ENCODE measurements around the gene FAM217A.
"Not testable (repeated sequence)": the region's sequence is repeated elsewhere in the genome, so short reads cannot be mapped to it uniquely, and the experiment has no call there.

FAM217A gene

DNA sequence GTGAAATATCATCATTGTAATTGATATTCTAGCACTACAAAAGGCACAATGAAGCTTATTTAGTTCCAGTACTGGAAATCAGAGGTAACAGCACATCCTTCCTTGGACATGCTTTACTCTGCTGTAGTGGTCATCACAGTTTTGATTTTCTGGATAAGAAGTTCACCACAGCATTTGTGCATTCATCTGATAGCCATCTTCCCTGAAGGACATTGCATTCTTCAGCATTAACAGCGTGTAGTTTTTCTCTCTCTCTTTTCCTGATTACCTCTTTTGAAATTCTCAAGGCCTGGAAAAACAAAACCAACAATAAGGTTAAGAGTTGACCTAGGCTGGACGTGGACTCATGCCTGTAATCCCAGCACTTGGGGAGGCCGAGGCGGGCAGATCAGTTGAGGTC, 36.8 kb upstream of the FAM217A start:
- H3K27me3 ChIP-seq (replicated peaks; ENCODE audit: control insufficient read depth, insufficient read depth, low read length), result no peaks in the 10 kb centered on the region
- TF ChIP-seq, protein P1, sequence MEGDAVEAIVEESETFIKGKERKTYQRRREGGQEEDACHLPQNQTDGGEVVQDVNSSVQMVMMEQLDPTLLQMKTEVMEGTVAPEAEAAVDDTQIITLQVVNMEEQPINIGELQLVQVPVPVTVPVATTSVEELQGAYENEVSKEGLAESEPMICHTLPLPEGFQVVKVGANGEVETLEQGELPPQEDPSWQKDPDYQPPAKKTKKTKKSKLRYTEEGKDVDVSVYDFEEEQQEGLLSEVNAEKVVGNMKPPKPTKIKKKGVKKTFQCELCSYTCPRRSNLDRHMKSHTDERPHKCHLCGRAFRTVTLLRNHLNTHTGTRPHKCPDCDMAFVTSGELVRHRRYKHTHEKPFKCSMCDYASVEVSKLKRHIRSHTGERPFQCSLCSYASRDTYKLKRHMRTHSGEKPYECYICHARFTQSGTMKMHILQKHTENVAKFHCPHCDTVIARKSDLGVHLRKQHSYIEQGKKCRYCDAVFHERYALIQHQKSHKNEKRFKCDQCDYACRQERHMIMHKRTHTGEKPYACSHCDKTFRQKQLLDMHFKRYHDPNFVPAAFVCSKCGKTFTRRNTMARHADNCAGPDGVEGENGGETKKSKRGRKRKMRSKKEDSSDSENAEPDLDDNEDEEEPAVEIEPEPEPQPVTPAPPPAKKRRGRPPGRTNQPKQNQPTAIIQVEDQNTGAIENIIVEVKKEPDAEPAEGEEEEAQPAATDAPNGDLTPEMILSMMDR (IDR thresholded peaks at IDR 0.05; ENCODE audit: insufficient read depth, low read length, poor library complexity, severe bottlenecking), result no peak
- DNase-seq (ENCODE audit: extremely low read depth, insufficient read length), result no peak
- no peaks in the 10 kb centered on the region; the same call in none of the 2 replicates for H3K36me3 ChIP-seq (ENCODE audit: control insufficient read depth, insufficient read depth, low read length)
- no peak overlapping the region for H3K4me3 ChIP-seq (replicated peaks; ENCODE audit: low read depth, low read length)

DNA sequence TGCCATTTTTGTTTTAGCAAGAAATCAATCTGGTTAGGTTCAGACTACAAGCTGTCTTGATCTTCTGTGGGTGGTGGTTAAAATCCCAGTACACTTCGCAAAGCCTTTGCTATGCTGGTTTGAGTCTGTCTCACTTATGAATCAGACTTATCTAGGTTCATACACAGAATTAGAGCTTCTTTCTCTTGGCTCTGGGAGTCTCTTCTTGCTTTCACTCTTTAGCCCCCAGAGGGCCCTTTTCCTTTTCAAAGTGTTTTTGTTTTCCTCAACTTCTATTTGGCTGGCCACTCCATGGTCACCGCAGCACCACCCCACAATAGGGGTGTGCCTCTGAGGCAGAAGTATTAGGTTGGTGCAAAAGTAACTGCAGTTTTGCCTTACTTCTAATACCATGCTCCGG, 35.2 kb upstream of the FAM217A start:
- H3K27me3 ChIP-seq (replicated peaks; ENCODE audit: control insufficient read depth, insufficient read depth, low read length), result no peaks in the 10 kb centered on the region
- DNase-seq (ENCODE audit: extremely low read depth, insufficient read length), result no peak

DNA sequence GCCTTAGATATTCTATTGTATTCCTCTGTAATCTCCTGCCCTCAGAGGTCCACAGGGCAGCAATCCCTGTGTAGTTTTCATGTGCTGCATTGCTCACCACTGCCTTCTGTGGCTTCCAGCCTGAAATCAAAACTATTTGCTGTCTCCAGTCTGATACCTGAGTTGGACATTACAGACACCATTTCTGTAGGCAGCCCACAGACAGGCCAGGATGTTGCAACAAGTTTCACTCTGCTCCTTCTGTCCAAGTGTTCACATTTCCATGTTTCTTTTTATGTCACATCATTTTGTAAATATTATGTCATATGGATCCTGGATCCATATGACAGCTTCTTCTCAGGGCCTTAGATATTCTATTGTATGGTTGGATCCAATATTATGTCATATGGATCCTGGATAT, 34.7 kb upstream of the FAM217A start:
- TF ChIP-seq, protein P1 (IDR thresholded peaks at IDR 0.05; ENCODE audit: insufficient read depth, low read length, poor library complexity, severe bottlenecking), result no peak
- no peaks in the 10 kb centered on the region for H3K27me3 ChIP-seq (replicated peaks; ENCODE audit: control insufficient read depth, insufficient read depth, low read length)
- H3K36me3 ChIP-seq (ENCODE audit: control insufficient read depth, insufficient read depth, low read length), result no peaks in the 10 kb centered on the region; the same call in none of the 2 replicates
- DNase-seq (ENCODE audit: extremely low read depth, insufficient read length), result no peak
- H3K4me3 ChIP-seq (replicated peaks; ENCODE audit: low read depth, low read length), result no peak overlapping the region

More for the DNA sequence above, 35.2 kb upstream of the FAM217A start:
- no peak overlapping the region for H3K4me3 ChIP-seq (replicated peaks; ENCODE audit: low read depth, low read length)
- H3K36me3 ChIP-seq (ENCODE audit: control insufficient read depth, insufficient read depth, low read length), result no peaks in the 10 kb centered on the region; the same call in none of the 2 replicates
- TF ChIP-seq, protein P1 (IDR thresholded peaks at IDR 0.05; ENCODE audit: insufficient read depth, low read length, poor library complexity, severe bottlenecking), result no peak

DNA sequence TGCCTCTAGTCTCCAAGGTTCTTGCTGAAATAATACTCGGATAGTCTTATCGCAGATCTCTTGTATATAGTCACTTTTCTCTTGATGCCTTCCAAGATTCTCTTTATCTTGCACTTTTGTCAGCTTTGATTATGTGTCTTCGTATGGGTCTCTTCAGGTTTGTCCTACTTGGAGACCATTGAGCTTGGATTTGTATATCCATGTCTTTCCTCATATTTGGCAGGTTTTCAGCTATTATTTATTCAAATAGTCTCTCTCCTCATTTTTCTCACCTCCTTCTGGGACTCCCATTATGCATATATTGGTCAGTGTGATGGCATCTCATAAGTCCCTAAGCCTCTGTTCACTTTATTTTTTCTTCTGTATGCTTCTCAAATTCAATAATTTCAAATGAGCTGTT, 33.4 kb upstream of the FAM217A start:
- H3K27me3 ChIP-seq (replicated peaks; ENCODE audit: control insufficient read depth, insufficient read depth, low read length), result no peaks in the 10 kb centered on the region
- no peaks in the 10 kb centered on the region; the same call in none of the 2 replicates for H3K36me3 ChIP-seq (ENCODE audit: control insufficient read depth, insufficient read depth, low read length)
- no peak overlapping the region for H3K4me3 ChIP-seq (replicated peaks; ENCODE audit: low read depth, low read length)
- TF ChIP-seq, protein P1 (IDR thresholded peaks at IDR 0.05; ENCODE audit: insufficient read depth, low read length, poor library complexity, severe bottlenecking), result no peak
- no peak for DNase-seq (ENCODE audit: extremely low read depth, insufficient read length)

DNA sequence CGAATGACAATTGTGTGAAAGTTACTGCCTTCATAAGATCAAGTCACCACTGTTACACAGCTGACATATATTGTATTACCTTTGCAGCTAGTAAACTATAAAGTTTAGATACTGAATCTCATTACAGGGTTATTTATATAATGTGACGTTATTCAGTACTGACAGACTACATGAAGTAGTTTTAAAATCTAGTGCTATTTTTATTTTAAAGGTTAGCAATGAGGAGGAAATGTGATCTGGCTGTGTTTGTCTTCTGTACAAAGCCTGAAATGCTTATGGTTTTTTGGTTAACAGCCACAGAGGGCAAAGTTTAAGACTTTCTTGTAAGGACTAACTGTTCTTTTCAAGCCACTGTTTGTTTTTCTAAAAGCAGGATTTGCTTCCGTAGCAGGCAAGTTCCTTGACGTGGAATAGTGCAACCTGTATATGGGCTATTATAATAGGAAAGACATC, 30.5 kb upstream of the FAM217A start:
- not testable (repeated sequence) for H3K36me3 ChIP-seq (ENCODE audit: control insufficient read depth, insufficient read depth, low read length); DNase-seq (ENCODE audit: extremely low read depth, insufficient read length); H3K4me3 ChIP-seq (replicated peaks; ENCODE audit: low read depth, low read length); H3K27me3 ChIP-seq (replicated peaks; ENCODE audit: control insufficient read depth, insufficient read depth, low read length)

DNA sequence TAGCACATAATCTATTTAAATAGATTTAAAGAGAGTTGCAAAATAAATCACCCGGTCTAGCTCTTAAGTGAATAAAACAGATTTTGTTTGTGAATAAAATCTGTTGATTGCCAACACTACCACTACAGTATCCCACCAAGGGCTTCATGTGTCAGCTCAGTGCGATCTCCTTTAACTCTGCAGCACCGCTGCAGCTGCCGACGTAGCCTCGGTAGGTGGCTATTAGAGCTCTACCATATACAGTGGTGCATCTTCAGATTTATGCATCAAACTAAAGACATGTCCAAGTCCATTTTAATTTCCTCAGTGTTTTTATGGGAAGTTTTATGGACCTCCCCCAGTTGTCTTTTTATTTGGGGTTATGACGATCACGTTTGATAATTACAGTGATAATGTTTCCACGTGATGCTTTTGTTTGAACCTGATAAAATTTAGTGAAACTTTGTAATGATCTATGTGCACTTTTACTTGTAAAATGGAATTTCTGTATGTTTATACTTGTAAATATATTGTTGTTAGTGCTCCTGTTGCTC, 29.7 kb upstream of the FAM217A start:
- Histone ChIP-seq H3K36me3 (ENCODE audit: control insufficient read depth, insufficient read depth, low read length) (no peaks in the 10 kb centered on the region), H3K4me3 (replicated peaks; ENCODE audit: low read depth, low read length) (no peak overlapping the region), H3K27me3 (replicated peaks; ENCODE audit: control insufficient read depth, insufficient read depth, low read length) (no peaks in the 10 kb centered on the region)
- no peak for DNase-seq (ENCODE audit: extremely low read depth, insufficient read length)
- TF ChIP-seq, protein P1 (IDR thresholded peaks at IDR 0.05; ENCODE audit: insufficient read depth, low read length, poor library complexity, severe bottlenecking), result no peak
